Mesenchymal stem cell (in vitro differentiated cells and primary cell): ENCODE data around the gene PPP2R5A.

Experiments
- DNase-seq: peaks from one replicate; pipeline ENCODE4 v3.0.0-alpha.2; 2013
- H2AFZ ChIP-seq: one replicate; pipeline ENCODE4 v1.6.1; 2013; ENCODE audit warnings: low read depth, mild to moderate bottlenecking, control low read depth, inconsistent platforms, low read length, moderate library complexity
- H2AK5ac ChIP-seq: 2 replicates; pipeline ENCODE4 v1.6.1; 2013; ENCODE audit warnings: low read length, moderate library complexity, mild to moderate bottlenecking, inconsistent platforms; ENCODE audit not compliant: severe bottlenecking
- H2BK120ac ChIP-seq: one replicate; pipeline ENCODE4 v1.6.1; 2013; ENCODE audit warnings: low read depth, mild to moderate bottlenecking, inconsistent platforms, low read length, moderate library complexity
- H2BK12ac ChIP-seq, 2 experiments: one replicate each; pipeline ENCODE4 v1.6.1; 2013; ENCODE audit warnings: inconsistent platforms in 2 of 2, low read length in 2 of 2, mild to moderate bottlenecking in 2 of 2, moderate library complexity in 2 of 2, control low read depth in 1 of 2
- H2BK15ac ChIP-seq: one replicate; pipeline ENCODE4 v1.6.1; 2013; ENCODE audit warnings: mild to moderate bottlenecking, low read depth, inconsistent platforms; ENCODE audit not compliant: poor library complexity, severe bottlenecking
- H2BK5ac ChIP-seq: 2 replicates; pipeline ENCODE4 v1.6.1; 2013; ENCODE audit warnings: low read depth, mild to moderate bottlenecking, low read length, control low read depth, inconsistent platforms; ENCODE audit not compliant: poor library complexity, severe bottlenecking
- H3K14ac ChIP-seq, 2 experiments: one replicate each; pipeline ENCODE4 v1.6.1; 2013; ENCODE audit warnings: inconsistent platforms in 2 of 2, low read length in 2 of 2, control low read depth in 1 of 2, mild to moderate bottlenecking in 1 of 2, moderate library complexity in 1 of 2
- H3K18ac ChIP-seq, 2 experiments: one replicate each; pipeline ENCODE4 v1.6.1; 2013; ENCODE audit warnings: inconsistent platforms in 2 of 2, low read length in 2 of 2, control low read depth in 1 of 2, low read depth in 1 of 2, mild to moderate bottlenecking in 1 of 2
- H3K23ac ChIP-seq, 2 experiments: one replicate each; pipeline ENCODE4 v1.6.1; 2013; ENCODE audit warnings: inconsistent platforms in 2 of 2, low read length in 2 of 2, mild to moderate bottlenecking in 2 of 2, moderate library complexity in 2 of 2, control low read depth in 1 of 2
- H3K27ac ChIP-seq: 2 replicates; pipeline ENCODE4 v1.5.1; 2013; ENCODE audit warnings: mild to moderate bottlenecking, moderate library complexity, low read length, control low read depth, inconsistent platforms; ENCODE audit not compliant: poor library complexity, severe bottlenecking
- H3K27me3 ChIP-seq, 2 experiments: 2 replicates each; pipeline versions ENCODE4 v1.6.1 to v1.7.0; 2013; ENCODE audit warnings: low read length in 2 of 2, mild to moderate bottlenecking in 2 of 2, moderate library complexity in 2 of 2, control low read depth in 1 of 2, inconsistent platforms in 1 of 2; ENCODE audit not compliant: control insufficient read depth in 1 of 2, insufficient read depth in 1 of 2
- H3K36me3 ChIP-seq, 2 experiments: 2 replicates each; pipeline versions ENCODE4 v1.6.1 to v1.7.0; 2013; ENCODE audit warnings: low read length in 2 of 2, control low read depth in 1 of 2, inconsistent platforms in 1 of 2, low read depth in 1 of 2, mild to moderate bottlenecking in 1 of 2; ENCODE audit not compliant: insufficient read depth in 2 of 2, control insufficient read depth in 1 of 2
- H3K4ac ChIP-seq, 2 experiments: one replicate each; pipeline ENCODE4 v1.6.1; 2013; ENCODE audit warnings: inconsistent platforms in 2 of 2, low read length in 2 of 2, mild to moderate bottlenecking in 2 of 2, moderate library complexity in 2 of 2, control low read depth in 1 of 2, low read depth in 1 of 2
- H3K4me1 ChIP-seq: 2 replicates; pipeline ENCODE4 v1.6.1; 2013; ENCODE audit warnings: low read depth, low read length, control low read depth; ENCODE audit not compliant: control insufficient read depth, insufficient read depth
- H3K4me2 ChIP-seq: 2 replicates; pipeline ENCODE4 v1.6.1; 2013; ENCODE audit warnings: low read length, mild to moderate bottlenecking, inconsistent platforms; ENCODE audit not compliant: poor library complexity, severe bottlenecking
- H3K4me3 ChIP-seq, 2 experiments: 2 replicates each; pipeline versions ENCODE4 v1.5.1 to v1.7.0; 2013; ENCODE audit warnings: low read length in 2 of 2, mild to moderate bottlenecking in 2 of 2, control low read depth in 1 of 2, low read depth in 1 of 2; ENCODE audit not compliant: insufficient read depth in 1 of 2
- H3K79me1 ChIP-seq: replicated peaks from 2 replicates; pipeline ENCODE4 v1.6.1; 2013; ENCODE audit warnings: mild to moderate bottlenecking, control low read depth, low read length, inconsistent platforms; ENCODE audit not compliant: poor library complexity, severe bottlenecking
- H3K9ac ChIP-seq: 2 replicates; pipeline ENCODE4 v1.7.0; 2013; ENCODE audit warnings: mild to moderate bottlenecking, low read length, moderate library complexity
- H3K9me3 ChIP-seq: 2 replicates; pipeline ENCODE4 v1.7.0; 2013; ENCODE audit warnings: mild to moderate bottlenecking, low read length; ENCODE audit not compliant: control insufficient read depth
- H4K8ac ChIP-seq: one replicate; pipeline ENCODE4 v1.6.1; 2013; ENCODE audit warnings: inconsistent platforms, mild to moderate bottlenecking, low read length, moderate library complexity
- H4K91ac ChIP-seq: one replicate; pipeline ENCODE4 v1.6.1; 2013; ENCODE audit warnings: mild to moderate bottlenecking, low read length, inconsistent platforms
- WGBS: methylation state at CpG from one replicate; pipeline ENCODE4 v1.1.7; 2013; ENCODE audit warnings: mixed read lengths; 5-methylcytosine and 5-hydroxymethylcytosine counted together

The PPP2R5A gene

GRCh38 chr1:212259693-212260480, 25.3 kb upstream of the PPP2R5A start:
- no peak overlapping the region for H2BK5ac ChIP-seq
- 100% methylated on average over 2 of the region's 5 CpGs for WGBS
- no peak overlapping the region for H2AK5ac ChIP-seq
- H2BK15ac ChIP-seq = no peak overlapping the region
- H2BK120ac ChIP-seq = no peak overlapping the region
- no peak overlapping the region for H3K4ac ChIP-seq
- H3K4me2 ChIP-seq = no peak overlapping the region
- H4K91ac ChIP-seq = no peak overlapping the region
- no peaks in the 10 kb centered on the region for H3K36me3 ChIP-seq
- DNase-seq = no peak
- H3K9me3 ChIP-seq = no peaks in the 10 kb centered on the region
- no peak overlapping the region for H3K23ac ChIP-seq
- H3K27ac ChIP-seq = no peak overlapping the region
- H3K27me3 ChIP-seq = peaks cover 0 to 6% of the 10 kb centered on the region in 2 experiments
- H3K79me1 ChIP-seq = no peaks in the 10 kb centered on the region
- H2AFZ ChIP-seq = no peak overlapping the region
- H3K9ac ChIP-seq = no peak overlapping the region
- H3K14ac ChIP-seq = no peak overlapping the region
- no peak overlapping the region for H2BK12ac ChIP-seq
- H3K4me1 ChIP-seq = no peaks in the 10 kb centered on the region
- no peak overlapping the region for H3K4me3 ChIP-seq
- no peak overlapping the region for H3K18ac ChIP-seq
- H4K8ac ChIP-seq = no peak overlapping the region

GRCh38 chr1:212260557-212261355, 24.5 kb upstream of the PPP2R5A start:
- H3K4me2 ChIP-seq = no peak overlapping the region
- no peak overlapping the region for H2BK5ac ChIP-seq
- no peak overlapping the region for H4K8ac ChIP-seq
- no peak overlapping the region for H2BK15ac ChIP-seq
- H2BK12ac ChIP-seq = no peak overlapping the region
- peaks cover 0 to 6% of the 10 kb centered on the region in 2 experiments for H3K27me3 ChIP-seq
- no peak overlapping the region for H3K4me3 ChIP-seq
- no peak overlapping the region for H3K9ac ChIP-seq
- no peak overlapping the region for H3K18ac ChIP-seq
- H2AFZ ChIP-seq = no peak overlapping the region
- DNase-seq = no peak
- H3K4me1 ChIP-seq = no peaks in the 10 kb centered on the region
- no peak overlapping the region for H3K27ac ChIP-seq
- H3K14ac ChIP-seq = no peak overlapping the region
- H4K91ac ChIP-seq = no peak overlapping the region
- no peaks in the 10 kb centered on the region for H3K79me1 ChIP-seq
- H3K23ac ChIP-seq = no peak overlapping the region
- WGBS = 91% methylated on average over 3 of the region's 3 CpGs
- no peaks in the 10 kb centered on the region for H3K9me3 ChIP-seq
- no peak overlapping the region for H2BK120ac ChIP-seq
- H2AK5ac ChIP-seq = no peak overlapping the region
- no peak overlapping the region for H3K4ac ChIP-seq
- no peaks in the 10 kb centered on the region for H3K36me3 ChIP-seq

- no peak for DNase-seq
- Histone ChIP-seq H3K9ac (no peak overlapping the region), H3K79me1 (no peaks in the 10 kb centered on the region), H3K27me3 (peaks cover 0 to 6% of the 10 kb centered on the region in 2 experiments), H3K9me3 (no peaks in the 10 kb centered on the region), H2BK5ac (no peak overlapping the region), H2BK15ac (no peak overlapping the region), H3K23ac (no peak overlapping the region), H3K4ac (no peak overlapping the region), H3K4me1 (no peaks in the 10 kb centered on the region), H3K4me3 (no peak overlapping the region), H3K27ac (no peak overlapping the region), H2BK12ac (no peak overlapping the region), H3K4me2 (no peak overlapping the region), H3K18ac (no peak overlapping the region), H4K91ac (no peak overlapping the region), H4K8ac (no peak overlapping the region), H3K36me3 (no peaks in the 10 kb centered on the region), H2AFZ (no peak overlapping the region), H2BK120ac (no peak overlapping the region), H2AK5ac (no peak overlapping the region), H3K14ac (no peak overlapping the region)
- WGBS = 91% methylated on average over 2 of the region's 2 CpGs
Observed at GRCh38 chr1:212261361-212261929, 23.8 kb upstream of the PPP2R5A start.

GRCh38 chr1:212267017-212267416, 18.2 kb upstream of the PPP2R5A start:
- Histone ChIP-seq H3K79me1 (no peaks in the 10 kb centered on the region), H3K9ac (no peak overlapping the region), H3K4me1 (no peaks in the 10 kb centered on the region), H2AK5ac (no peak overlapping the region), H3K18ac (no peak overlapping the region), H2BK120ac (no peak overlapping the region), H3K4me2 (no peak overlapping the region), H4K91ac (no peak overlapping the region), H4K8ac (no peak overlapping the region), H2BK5ac (no peak overlapping the region), H3K27me3 (peaks cover 10% of the 10 kb centered on the region in 2 experiments), H2BK15ac (no peak overlapping the region), H3K23ac (no peak overlapping the region), H2BK12ac (no peak overlapping the region), H3K4me3 (no peak overlapping the region), H3K36me3 (no peaks in the 10 kb centered on the region), H3K14ac (no peak overlapping the region), H3K4ac (no peak overlapping the region), H3K27ac (no peak overlapping the region), H2AFZ (no peak overlapping the region), H3K9me3 (no peaks in the 10 kb centered on the region)
- DNase-seq = no peak
- WGBS = no CpG with 5 or more reads among the region's 2 CpGs
